GM23248 (cell line): Measurements from ENCODE around the gene PPP1R12B. TPM values are rescaled to one million over a fixed set of nuclear protein-coding genes. Genes with fewer than 3 reads are reported as not detected.
"Not testable (repeated sequence)": the region's sequence is repeated elsewhere in the genome, so short reads cannot be mapped to it uniquely, and the experiment has no call there.

ENCODE experiments used
- DNase-seq: peaks from one replicate; pipeline ENCODE4 v3.0.0-alpha.2; 2015
- H2AFZ ChIP-seq: fragments of 200-600 bp; sonication (generic); 2 replicates; pipeline ENCODE4 v1.6.1; 2016; ENCODE audit warnings: antibody characterized with exemption
- H3F3A ChIP-seq: fragments of 200-600 bp; sonication (generic); 2 replicates; pipeline ENCODE4 v1.6.1; 2016; ENCODE audit warnings: mild to moderate bottlenecking, antibody characterized with exemption, mixed run types; ENCODE audit not compliant: insufficient read depth
- H3K27ac ChIP-seq: fragments of 200-600 bp; sonication (generic); 2 replicates; pipeline ENCODE4 v1.5.1; 2016; ENCODE audit warnings: mild to moderate bottlenecking
- H3K27me3 ChIP-seq: fragments of 200-600 bp; sonication (generic); replicated peaks from 2 replicates; pipeline ENCODE4 v1.6.1; 2016; ENCODE audit warnings: mild to moderate bottlenecking; ENCODE audit not compliant: insufficient read depth
- H3K36me3 ChIP-seq: fragments of 200-600 bp; sonication (generic); 2 replicates; pipeline ENCODE4 v1.6.1; 2016; ENCODE audit warnings: low read depth, mild to moderate bottlenecking
- H3K4me1 ChIP-seq: fragments of 200-600 bp; sonication (generic); 2 replicates; pipeline ENCODE4 v1.6.1; 2016; ENCODE audit warnings: mild to moderate bottlenecking; ENCODE audit not compliant: insufficient read depth
- H3K4me2 ChIP-seq: fragments of 200-600 bp; sonication (generic); one replicate; pipeline ENCODE4 v1.6.1; 2016; ENCODE audit warnings: mild to moderate bottlenecking; ENCODE audit not compliant: unreplicated experiment
- H3K4me3 ChIP-seq: fragments of 200-600 bp; sonication (generic); 2 replicates; pipeline ENCODE4 v1.5.1; 2016; ENCODE audit warnings: mild to moderate bottlenecking
- H3K79me2 ChIP-seq: fragments of 200-600 bp; sonication (generic); 2 replicates; pipeline ENCODE4 v1.6.1; 2016; ENCODE audit warnings: mild to moderate bottlenecking; ENCODE audit not compliant: insufficient read depth
- H3K9ac ChIP-seq: fragments of 200-600 bp; sonication (generic); 2 replicates; pipeline ENCODE4 v1.6.1; 2016; ENCODE audit warnings: mild to moderate bottlenecking
- H3K9me2 ChIP-seq: fragments of 200-600 bp; sonication (generic); 2 replicates; pipeline ENCODE4 v1.6.1; 2016; ENCODE audit warnings: mixed run types, mild to moderate bottlenecking, moderate library complexity; ENCODE audit not compliant: insufficient read depth
- H3K9me3 ChIP-seq: fragments of 200-600 bp; sonication (generic); one replicate; pipeline ENCODE4 v1.6.1; 2017; ENCODE audit warnings: low read depth
- H4K20me1 ChIP-seq: fragments of 200-600 bp; sonication (generic); 2 replicates; pipeline ENCODE4 v1.6.0; 2016; ENCODE audit not compliant: insufficient read depth
- EZH2phosphoT487 ChIP-seq: fragments of 200-600 bp; sonication (generic); IDR thresholded peaks from 2 replicates; pipeline ENCODE4 v1.6.1; 2018; ENCODE audit warnings: antibody characterized with exemption, moderate library complexity, mild to moderate bottlenecking, low read depth; ENCODE audit not compliant: insufficient read depth
- WGBS, 2 experiments: methylation state at CpG; one replicate each; pipeline ENCODE4 v1.1.6; 2015 to 2017; ENCODE audit warnings: low lambda C conversion rate in 2 of 2, low coverage in 1 of 2; ENCODE audit errors: missing lambda C conversion rate in 2 of 2; 5-methylcytosine and 5-hydroxymethylcytosine counted together
- in situ Hi-C: fragments of 300-500 bp; cut with MboI; formaldehyde crosslinking; loops from 2 replicates; pipeline ENCODE4 v1.15.0; 2020
- polyA plus RNA-seq: library from polyadenylated mRNA; unstranded; fragments of >200 nt; fragmentation: Nextera tagmentation; extraction: Ambion mirVana; gene quantifications from 2 replicates; pipeline ENCODE4 v1.2.1, GENCODE V29; 2016
- total RNA-seq: library from RNA; depleted of rRNA; stranded (reverse); fragments of >200 nt; shearing (Covaris generic); gene quantifications from 2 replicates; pipeline ENCODE4 v1.2.3, GENCODE V29; 2014

Gene PPP1R12B
- total and polyA plus RNA-seq, 2 experiments from 2014 or later, result 3.6 to 14.6 TPM

DNA sequence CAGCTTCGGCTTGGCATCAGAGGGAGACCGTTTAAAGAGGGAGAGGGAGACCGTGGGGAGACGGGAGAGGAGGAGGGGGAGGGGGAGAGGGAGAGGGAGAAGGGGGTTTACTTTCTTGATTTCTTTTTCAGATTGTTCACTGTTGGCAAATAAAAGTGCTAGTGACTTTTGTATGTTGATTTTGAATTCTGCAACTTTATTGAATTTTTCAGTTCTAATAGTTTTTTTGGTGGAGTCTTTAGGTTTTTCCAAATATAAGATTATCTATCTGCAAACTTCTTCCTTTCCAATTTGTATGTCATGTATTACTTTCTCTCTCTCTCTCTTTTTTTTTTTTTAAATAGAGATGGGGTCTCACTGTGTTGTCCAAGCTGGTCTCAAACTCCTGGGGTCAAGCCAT lies 104.0 kb downstream of the PPP1R12B start:
- Histone ChIP-seq H3K79me2 (no peaks in the 10 kb centered on the region), H3K27ac (no peak overlapping the region), H3F3A (peaks cover 8% of the 10 kb centered on the region; the same call in 1 of the 2 replicates), H4K20me1 (no peaks in the 10 kb centered on the region), H3K4me2 (no peak overlapping the region), H2AFZ (no peak overlapping the region), H3K9ac (no peak overlapping the region), H3K9me2 (no peaks in the 10 kb centered on the region), H3K9me3 (no peaks in the 10 kb centered on the region), H3K4me1 (peaks cover 16% of the 10 kb centered on the region), H3K4me3 (no peak overlapping the region), H3K27me3 (no peaks in the 10 kb centered on the region), H3K36me3 (no peaks in the 10 kb centered on the region)
- WGBS, 2 experiments, result 92 to 93% methylated on average over 3 to 4 of the region's 4 CpGs
- TF ChIP-seq EZH2phosphoT487, result no peak
- in situ Hi-C loops, result no loop called here
- DNase-seq, result no peak

- H3K79me2 ChIP-seq, in situ Hi-C loops, H3K27me3 ChIP-seq, H3K9me3 ChIP-seq, H3K9ac ChIP-seq, H3K36me3 ChIP-seq, H3K9me2 ChIP-seq, H4K20me1 ChIP-seq: not testable (repeated sequence)
- Histone ChIP-seq H3K4me3 (0 out of 2 replicates have a peak overlapping the region, but pooled peaks have one; percentile 17), H3K27ac (peak overlapping the region; percentile 44), H3K4me2 (peak overlapping the region; percentile 59), H3K4me1 (peaks cover 39% of the 10 kb centered on the region), H3F3A (peaks cover 29% of the 10 kb centered on the region), H2AFZ (peak overlapping the region; percentile 30)
- WGBS, 2 experiments, result 58 to 60% methylated on average over 5 of the region's 5 CpGs
- DNase-seq, result peak; percentile 61
These were observed 108.1 kb downstream of the PPP1R12B start for GRCh38 chr1:202456372-202457169.

- H3K79me2 ChIP-seq, H3K9me3 ChIP-seq, H3K27ac ChIP-seq, H3K36me3 ChIP-seq, H3K4me2 ChIP-seq, H3K27me3 ChIP-seq, DNase-seq, H3K4me3 ChIP-seq, in situ Hi-C loops, H2AFZ ChIP-seq, H3K9ac ChIP-seq, H3K9me2 ChIP-seq, H4K20me1 ChIP-seq: not testable (repeated sequence)
- H3K4me1 ChIP-seq, result peaks cover 39% of the 10 kb centered on the region
- H3F3A ChIP-seq, result peaks cover 29% of the 10 kb centered on the region
These were observed 110.2 kb downstream of the PPP1R12B start for GRCh38 chr1:202458651-202459050.

- peak overlapping the region; percentile 15; the same call in 1 of the 2 replicates for H3K9ac ChIP-seq
- not testable (repeated sequence) for H3K79me2 ChIP-seq, H3K9me2 ChIP-seq, H3K27me3 ChIP-seq, H4K20me1 ChIP-seq, H3K36me3 ChIP-seq, H3K9me3 ChIP-seq, H3K4me3 ChIP-seq, H2AFZ ChIP-seq
- H3K4me2 ChIP-seq, result peak overlapping the region; percentile 47
- peaks cover 39% of the 10 kb centered on the region for H3K4me1 ChIP-seq
- in situ Hi-C loops, result loop anchor here (10.0 kb wide), 1 partner anchor 255 kb away; the partner anchor contains the start of gene SYT2
- H3K27ac ChIP-seq, result peak overlapping the region; percentile 73
- peaks cover 29% of the 10 kb centered on the region for H3F3A ChIP-seq
- peak; percentile 36 for DNase-seq
These were observed 111.1 kb downstream of the PPP1R12B start for GRCh38 chr1:202459470-202460142.

GRCh38 chr1:202460143-202460495 lies 111.6 kb downstream of the PPP1R12B start:
- in situ Hi-C loops, result loop anchor here (10.0 kb wide), 1 partner anchor 255 kb away; the partner anchor contains the start of gene SYT2
- not testable (repeated sequence) for H3K79me2 ChIP-seq, H3K36me3 ChIP-seq, H3K4me3 ChIP-seq, H4K20me1 ChIP-seq, H2AFZ ChIP-seq, H3K27me3 ChIP-seq, H3K9me2 ChIP-seq, H3K9me3 ChIP-seq
- DNase-seq, result peak; percentile 85
- Histone ChIP-seq H3K9ac (peak overlapping the region; percentile 15; the same call in 1 of the 2 replicates), H3K4me1 (peaks cover 39% of the 10 kb centered on the region), H3K27ac (peak overlapping the region; percentile 73), H3K4me2 (peak overlapping the region; percentile 47), H3F3A (peaks cover 29% of the 10 kb centered on the region)
